ENCODE data around the gene EFNA3. TPM values are rescaled to one million over a fixed set of nuclear protein-coding genes. Genes with fewer than 3 reads are reported as not detected.

EFNA3 gene
- total RNA-seq, 1 donor from 2014 or later: 9.6 TPM

DNA sequence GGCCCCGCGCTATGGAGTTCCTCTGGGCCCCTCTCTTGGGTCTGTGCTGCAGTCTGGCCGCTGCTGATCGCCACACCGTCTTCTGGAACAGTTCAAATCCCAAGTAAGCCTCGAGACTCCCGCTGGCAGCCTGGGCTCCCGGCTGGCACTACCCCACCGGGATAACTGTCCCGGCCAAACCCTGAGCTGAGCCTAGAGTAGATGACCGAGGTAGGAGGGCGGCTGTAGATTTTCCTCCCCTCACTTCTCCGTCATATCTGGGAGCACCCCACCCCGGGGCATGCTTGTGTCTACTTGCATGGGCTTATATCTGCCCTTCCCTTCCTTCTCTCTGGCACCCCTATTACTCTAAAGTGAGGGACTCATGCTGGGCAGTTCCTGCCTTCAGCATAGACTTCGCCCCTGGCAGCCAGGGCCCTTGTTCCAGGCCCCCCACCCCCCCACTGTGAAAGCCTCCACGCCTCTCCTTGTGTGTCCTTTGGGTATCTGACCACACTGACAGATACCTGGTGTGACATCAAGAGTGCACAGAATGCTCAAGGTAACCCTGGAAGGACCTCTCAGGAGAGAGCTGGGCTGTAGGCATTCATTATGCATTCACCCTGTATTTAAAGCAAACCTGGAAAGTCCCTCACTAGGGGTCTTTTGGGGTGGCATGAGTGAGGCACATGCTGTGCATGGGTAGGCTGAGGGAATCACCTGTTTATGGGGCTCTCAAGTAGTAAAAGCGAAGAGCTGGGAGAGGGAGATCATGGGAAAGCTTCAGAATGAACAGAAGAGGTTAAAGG, 49.5 kb downstream of the EFNA3 start:
- H3K27me3 Mint-ChIP-seq (ENCODE audit: unreplicated experiment): peaks cover 26% of the 10 kb centered on the region
- peak overlapping the region; percentile 98 for H3K27ac Mint-ChIP-seq (ENCODE audit: unreplicated experiment)
- H3K4me1 Mint-ChIP-seq (ENCODE audit: unreplicated experiment): peaks cover 46% of the 10 kb centered on the region
- TF ChIP-seq, protein P1, sequence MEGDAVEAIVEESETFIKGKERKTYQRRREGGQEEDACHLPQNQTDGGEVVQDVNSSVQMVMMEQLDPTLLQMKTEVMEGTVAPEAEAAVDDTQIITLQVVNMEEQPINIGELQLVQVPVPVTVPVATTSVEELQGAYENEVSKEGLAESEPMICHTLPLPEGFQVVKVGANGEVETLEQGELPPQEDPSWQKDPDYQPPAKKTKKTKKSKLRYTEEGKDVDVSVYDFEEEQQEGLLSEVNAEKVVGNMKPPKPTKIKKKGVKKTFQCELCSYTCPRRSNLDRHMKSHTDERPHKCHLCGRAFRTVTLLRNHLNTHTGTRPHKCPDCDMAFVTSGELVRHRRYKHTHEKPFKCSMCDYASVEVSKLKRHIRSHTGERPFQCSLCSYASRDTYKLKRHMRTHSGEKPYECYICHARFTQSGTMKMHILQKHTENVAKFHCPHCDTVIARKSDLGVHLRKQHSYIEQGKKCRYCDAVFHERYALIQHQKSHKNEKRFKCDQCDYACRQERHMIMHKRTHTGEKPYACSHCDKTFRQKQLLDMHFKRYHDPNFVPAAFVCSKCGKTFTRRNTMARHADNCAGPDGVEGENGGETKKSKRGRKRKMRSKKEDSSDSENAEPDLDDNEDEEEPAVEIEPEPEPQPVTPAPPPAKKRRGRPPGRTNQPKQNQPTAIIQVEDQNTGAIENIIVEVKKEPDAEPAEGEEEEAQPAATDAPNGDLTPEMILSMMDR (IDR thresholded peaks at IDR 0.05; ENCODE audit: unreplicated experiment): no peak
- H3K9me3 Mint-ChIP-seq (ENCODE audit: unreplicated experiment): no peaks in the 10 kb centered on the region
- DNase-seq (ENCODE audit: low spot score): no peak
- H3K4me3 Mint-ChIP-seq (ENCODE audit: unreplicated experiment): peak overlapping the region; percentile 100
- H3K36me3 Mint-ChIP-seq (ENCODE audit: low read depth, unreplicated experiment): peaks cover 40% of the 10 kb centered on the region

DNA sequence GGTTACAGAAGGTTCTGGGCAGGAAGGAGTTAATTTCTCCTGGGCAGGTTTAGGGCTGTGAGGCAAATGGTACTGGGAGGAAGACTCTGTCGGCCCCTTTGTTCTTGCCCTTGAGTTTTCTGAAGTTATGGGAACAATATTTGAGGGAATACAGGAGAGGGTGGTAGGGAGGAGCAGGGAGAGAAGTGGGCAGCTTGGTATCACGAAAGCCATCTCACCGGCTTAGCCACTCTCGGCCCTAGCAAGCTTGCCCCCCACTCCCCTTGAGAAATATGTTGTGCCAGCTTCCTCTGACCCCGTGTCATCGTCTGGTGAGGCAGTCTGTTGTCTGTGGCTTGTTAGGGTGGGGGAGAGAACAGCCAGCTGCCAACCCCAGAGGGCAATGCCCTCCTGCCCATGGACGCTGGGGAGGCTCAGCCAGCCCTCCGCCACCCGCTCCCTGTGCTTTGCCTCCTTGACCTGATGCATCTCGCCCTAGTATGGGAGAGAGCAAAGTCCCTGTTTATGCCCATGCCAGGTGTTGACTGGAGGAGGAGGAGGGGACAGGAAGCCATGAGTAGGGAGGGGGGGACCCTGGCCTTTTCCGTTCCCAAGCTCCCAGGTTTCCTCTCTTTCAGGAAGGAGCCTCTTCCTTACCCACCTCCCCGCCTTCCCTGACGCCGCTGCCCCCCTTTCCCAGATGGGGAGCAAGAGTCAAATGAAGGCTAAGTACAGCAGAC, 50.3 kb downstream of the EFNA3 start:
- peak overlapping the region; percentile 98 for H3K27ac Mint-ChIP-seq (ENCODE audit: unreplicated experiment)
- peaks cover 47% of the 10 kb centered on the region for H3K4me1 Mint-ChIP-seq (ENCODE audit: unreplicated experiment)
- H3K4me3 Mint-ChIP-seq (ENCODE audit: unreplicated experiment): peak overlapping the region; percentile 100
- H3K36me3 Mint-ChIP-seq (ENCODE audit: low read depth, unreplicated experiment): peaks cover 46% of the 10 kb centered on the region
- peak; percentile 49 for DNase-seq (ENCODE audit: low spot score)
- TF ChIP-seq, protein P1 (IDR thresholded peaks at IDR 0.05; ENCODE audit: unreplicated experiment): no peak
- H3K9me3 Mint-ChIP-seq (ENCODE audit: unreplicated experiment): no peaks in the 10 kb centered on the region
- peaks cover 26% of the 10 kb centered on the region for H3K27me3 Mint-ChIP-seq (ENCODE audit: unreplicated experiment)

DNA sequence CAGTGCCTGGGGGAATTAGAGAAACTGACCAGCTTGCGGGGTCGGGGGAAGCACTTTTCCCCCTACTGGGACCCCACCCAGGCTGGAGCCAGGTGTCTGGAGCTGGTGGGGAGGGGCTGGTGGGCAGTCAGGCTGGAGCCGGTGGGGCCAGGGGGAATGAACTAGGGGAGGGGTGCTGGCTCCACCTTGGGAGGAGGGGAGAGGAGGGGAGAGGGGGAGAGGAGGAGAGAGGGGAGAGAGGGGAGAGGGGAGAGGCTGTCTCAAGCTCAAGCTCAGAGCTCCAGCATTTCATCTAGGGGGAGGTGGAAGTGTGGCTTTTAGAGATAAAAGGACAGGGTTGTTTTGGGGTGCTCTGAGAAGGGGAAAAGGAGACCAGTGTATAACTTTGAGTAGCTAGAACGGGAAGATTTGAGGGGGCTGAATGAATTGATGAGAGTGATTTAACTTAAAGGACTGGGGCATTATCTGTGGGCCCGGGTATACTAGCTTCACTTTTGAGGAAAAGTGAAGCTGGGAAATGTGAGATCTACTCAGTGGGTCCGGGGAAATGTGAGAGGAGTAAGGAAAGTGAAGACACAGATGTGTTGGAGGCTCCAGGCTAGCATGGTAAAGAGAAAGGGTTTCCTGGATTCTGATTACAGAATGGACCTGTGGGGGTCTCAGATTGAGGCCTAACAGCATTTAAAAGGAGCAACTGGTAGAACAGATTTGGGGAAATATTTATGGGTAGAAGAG, 51.8 kb downstream of the EFNA3 start:
- DNase-seq (ENCODE audit: low spot score): no peak
- Mint-ChIP-seq H3K9me3 (ENCODE audit: unreplicated experiment) (no peaks in the 10 kb centered on the region), H3K36me3 (ENCODE audit: low read depth, unreplicated experiment) (peaks cover 56% of the 10 kb centered on the region), H3K4me3 (ENCODE audit: unreplicated experiment) (peak overlapping the region; percentile 100), H3K4me1 (ENCODE audit: unreplicated experiment) (peaks cover 52% of the 10 kb centered on the region), H3K27me3 (ENCODE audit: unreplicated experiment) (peaks cover 23% of the 10 kb centered on the region), H3K27ac (ENCODE audit: unreplicated experiment) (peak overlapping the region; percentile 79)
- TF ChIP-seq, protein P1 (IDR thresholded peaks at IDR 0.05; ENCODE audit: unreplicated experiment): no peak

DNA sequence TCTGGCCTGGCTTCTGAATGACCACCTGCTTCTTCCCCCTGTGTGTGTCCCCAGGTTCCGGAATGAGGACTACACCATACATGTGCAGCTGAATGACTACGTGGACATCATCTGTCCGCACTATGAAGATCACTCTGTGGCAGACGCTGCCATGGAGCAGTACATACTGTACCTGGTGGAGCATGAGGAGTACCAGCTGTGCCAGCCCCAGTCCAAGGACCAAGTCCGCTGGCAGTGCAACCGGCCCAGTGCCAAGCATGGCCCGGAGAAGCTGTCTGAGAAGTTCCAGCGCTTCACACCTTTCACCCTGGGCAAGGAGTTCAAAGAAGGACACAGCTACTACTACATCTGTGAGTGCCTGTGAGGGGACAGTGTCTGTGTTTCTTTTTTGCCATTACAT, 52.6 kb downstream of the EFNA3 start:
- peak overlapping the region; percentile 79 for H3K27ac Mint-ChIP-seq (ENCODE audit: unreplicated experiment)
- peaks cover 57% of the 10 kb centered on the region for H3K36me3 Mint-ChIP-seq (ENCODE audit: low read depth, unreplicated experiment)
- no peak for DNase-seq (ENCODE audit: low spot score)
- H3K9me3 Mint-ChIP-seq (ENCODE audit: unreplicated experiment): no peaks in the 10 kb centered on the region
- peak overlapping the region; percentile 100 for H3K4me3 Mint-ChIP-seq (ENCODE audit: unreplicated experiment)
- TF ChIP-seq, protein P1 (IDR thresholded peaks at IDR 0.05; ENCODE audit: unreplicated experiment): no peak
- peaks cover 49% of the 10 kb centered on the region for H3K4me1 Mint-ChIP-seq (ENCODE audit: unreplicated experiment)
- H3K27me3 Mint-ChIP-seq (ENCODE audit: unreplicated experiment): peaks cover 22% of the 10 kb centered on the region
